Body of pancreas (tissue), 4 donors: ENCODE data around the gene FBLL1. TPM values are rescaled to one million over a fixed set of nuclear protein-coding genes. Genes with fewer than 3 reads are reported as not detected.
"Not testable (repeated sequence)": the region's sequence is repeated elsewhere in the genome, so short reads cannot be mapped to it uniquely, and the experiment has no call there.

Experiments used
- ATAC-seq: fragments of 150-250 bp; one replicate; pipeline ENCODE4 v1.9.1; 2016
- DNase-seq, 4 donors: peaks; one replicate each; pipeline ENCODE4 v3.0.0-alpha.2; 2019
- H3K27ac ChIP-seq, 4 donors: fragments of 200-600 bp; sonication (generic); 1 replicate in 3 of 4; 2 replicates in 1 of 4; pipeline versions ENCODE4 v1.5.1 to v1.6.1; 2016 to 2019; ENCODE audit warnings: mild to moderate bottlenecking in 1 of 4, mixed read lengths in 1 of 4, moderate library complexity in 1 of 4
- H3K27me3 ChIP-seq, 2 donors: fragments of 200-600 bp; sonication (generic); one replicate each; pipeline ENCODE4 v1.6.0; 2016; ENCODE audit warnings: mild to moderate bottlenecking in 1 of 2
- H3K36me3 ChIP-seq, 2 donors: fragments of 200-600 bp; sonication (generic); replicated peaks in 1 of 2; 2 replicates each; pipeline ENCODE4 v1.5.1; 2016; ENCODE audit warnings: low read depth in 2 of 2; ENCODE audit not compliant: insufficient read depth in 1 of 2
- H3K4me1 ChIP-seq: fragments of 200-600 bp; sonication (generic); one replicate; pipeline ENCODE4 v1.6.0; 2016
- H3K4me3 ChIP-seq, 2 donors: fragments of 200-600 bp; sonication (generic); 1 replicate in 1 of 2; 2 replicates in 1 of 2; pipeline ENCODE4 v1.5.1; 2016 to 2019
- H3K9me3 ChIP-seq, 3 donors: fragments of 200-600 bp; sonication (generic); 1 replicate in 2 of 3; 2 replicates in 1 of 3; pipeline ENCODE4 v1.5.1; 2016
- CTCF ChIP-seq, 7 experiments: fragments of 450-650 bp in 4 of 7; fragments of 200-600 bp in 3 of 7; sonication (generic) in 3 of 7; IDR thresholded peaks; one replicate each; pipeline ENCODE4 v1.5.1; 2016 to 2019; ENCODE audit warnings: antibody characterized with exemption in 7 of 7
- POLR2A ChIP-seq, 3 donors: fragments of 450-650 bp; IDR thresholded peaks; one replicate each; pipeline ENCODE4 v1.6.1; 2016; ENCODE audit warnings: antibody characterized with exemption in 3 of 3, mild to moderate bottlenecking in 2 of 3
- WGBS, 2 donors: methylation state at CpG; one replicate each; pipeline ENCODE4 v1.1.5; 2017; 5-methylcytosine and 5-hydroxymethylcytosine counted together
- intact Hi-C: fragments of 100-400 bp; cut with DNase I; formaldehyde crosslinking; loops from one replicate; pipeline ENCODE4 v1.15.1; 2023
- total RNA-seq, 2 donors: library from RNA; depleted of rRNA; stranded (reverse); fragments of >200 nt; gene quantifications; one replicate each; pipeline ENCODE4 v1.1.0, GENCODE V29; 2016

FBLL1 gene
- total RNA-seq, 2 donors from 2014 or later: 1.3 to 2.3 TPM

DNA sequence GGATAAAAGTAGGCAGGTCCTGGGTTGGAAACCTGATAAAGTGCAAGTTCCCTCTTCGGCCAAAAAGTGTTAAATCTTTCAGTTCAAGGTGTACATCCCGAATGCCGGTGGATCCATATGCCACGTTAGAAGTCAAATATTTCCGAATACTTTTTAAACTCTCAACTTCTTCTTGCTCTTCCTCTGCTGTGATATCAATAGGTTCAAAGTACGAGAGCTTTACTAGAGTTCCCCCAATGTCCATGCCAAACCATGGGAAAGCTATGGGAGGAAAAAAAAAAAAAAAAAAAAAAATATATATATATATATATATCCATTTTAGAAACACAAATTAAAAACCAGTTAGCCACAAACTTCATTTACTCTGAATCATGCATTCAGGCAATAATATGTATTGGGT is 39.6 kb downstream of the FBLL1 start:
- H3K9me3 ChIP-seq: no peaks in the 10 kb centered on the region
- DNase-seq: no peak
- H3K4me3 ChIP-seq: no peak overlapping the region
- WGBS, 2 donors: 92 to 99% methylated on average over 6 of the region's 6 CpGs
- no peaks in the 10 kb centered on the region for H3K4me1 ChIP-seq
- peaks cover 0 to 3% of the 10 kb centered on the region in 2 donors for H3K36me3 ChIP-seq
- intact Hi-C loops: no loop called here
- H3K27me3 ChIP-seq: no peaks in the 10 kb centered on the region
- no peak for ATAC-seq
- TF ChIP-seq POLR2A (IDR thresholded peaks at IDR 0.05): no peak
- TF ChIP-seq CTCF (IDR thresholded peaks at IDR 0.05): no peak
- H3K27ac ChIP-seq: no peak overlapping the region

DNA sequence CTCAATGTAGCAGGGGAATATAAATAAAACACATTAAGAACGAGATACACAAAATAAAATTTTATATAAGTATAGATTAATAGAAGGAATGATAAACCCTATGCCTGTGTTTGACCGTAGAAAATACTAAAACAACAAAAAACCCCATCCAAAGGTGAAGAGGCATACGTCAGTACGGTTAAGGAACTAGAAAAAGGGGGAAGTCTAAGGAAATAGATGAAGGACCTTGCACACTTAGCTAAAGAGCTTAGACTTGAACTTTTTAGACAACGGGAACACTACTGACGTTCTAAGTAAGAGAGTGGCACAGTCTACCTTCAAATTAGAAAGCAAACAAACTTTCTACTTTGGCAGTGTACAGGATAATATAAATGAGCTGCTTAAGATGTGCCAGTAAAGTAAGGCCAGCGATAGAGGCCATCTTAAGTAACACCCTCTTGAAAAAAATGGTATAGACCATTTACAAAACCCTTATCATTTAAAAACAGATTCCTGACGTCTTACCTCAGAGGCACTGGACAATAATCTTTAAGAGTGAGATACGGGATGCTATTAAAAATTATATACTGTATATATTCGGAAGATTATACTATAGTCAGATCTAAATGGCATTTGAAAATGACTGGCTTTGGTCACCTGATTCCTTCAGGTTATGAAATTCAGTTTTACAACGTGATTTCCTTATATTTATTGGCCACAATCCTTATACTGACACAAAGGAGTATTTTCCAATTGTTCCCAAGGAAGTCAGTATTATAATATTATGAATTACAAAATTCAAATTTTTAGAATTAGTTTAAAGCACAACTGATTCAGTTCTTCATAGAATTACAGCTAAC is 41.6 kb downstream of the FBLL1 start:
- no peak for ATAC-seq
- Histone ChIP-seq H3K9me3 (no peaks in the 10 kb centered on the region), H3K4me3 (no peak overlapping the region), H3K27ac (no peak overlapping the region), H3K4me1 (peaks cover 5% of the 10 kb centered on the region), H3K27me3 (no peaks in the 10 kb centered on the region), H3K36me3 (peaks cover 0 to 3% of the 10 kb centered on the region in 2 donors)
- 83 to 85% methylated on average over 11 of the region's 11 CpGs for WGBS, 2 donors
- no peak for DNase-seq
- TF ChIP-seq POLR2A (IDR thresholded peaks at IDR 0.05) (no peak), CTCF (IDR thresholded peaks at IDR 0.05) (no peak)
- intact Hi-C loops: no loop called here

- DNase-seq, H3K9me3 ChIP-seq, ATAC-seq, H3K27me3 ChIP-seq, H3K36me3 ChIP-seq, H3K27ac ChIP-seq, intact Hi-C loops, H3K4me3 ChIP-seq: not testable (repeated sequence)
- peaks cover 28% of the 10 kb centered on the region for H3K4me1 ChIP-seq
- 100% methylated on average over 3 of the region's 3 CpGs for WGBS, 2 donors
Measured at GRCh38 chr5:168573663-168574062, 44.6 kb downstream of the FBLL1 start.

DNA sequence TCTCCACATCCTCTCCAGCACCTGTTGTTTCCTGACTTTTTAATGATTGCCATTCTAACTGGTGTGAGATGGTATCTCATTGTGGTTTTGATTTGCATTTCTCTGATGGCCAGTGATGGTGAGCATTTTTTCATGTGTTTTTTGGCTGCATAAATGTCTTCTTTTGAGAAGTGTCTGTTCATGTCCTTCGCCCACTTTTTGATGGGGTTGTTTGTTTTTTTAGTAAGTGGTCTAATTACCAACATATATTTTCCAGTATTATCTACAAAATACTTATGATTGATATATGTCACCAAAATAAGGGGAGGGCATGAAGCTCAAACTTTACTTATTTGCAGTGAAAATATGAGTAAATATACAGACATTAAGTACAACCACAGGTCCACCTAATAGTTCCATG is 45.1 kb downstream of the FBLL1 start:
- 100% methylated on average over 1 of the region's 1 CpG for WGBS, 2 donors
- H3K9me3 ChIP-seq, H3K4me3 ChIP-seq, H3K27ac ChIP-seq, intact Hi-C loops, DNase-seq, H3K27me3 ChIP-seq, H3K36me3 ChIP-seq, ATAC-seq: not testable (repeated sequence)
- peaks cover 28% of the 10 kb centered on the region for H3K4me1 ChIP-seq

DNA sequence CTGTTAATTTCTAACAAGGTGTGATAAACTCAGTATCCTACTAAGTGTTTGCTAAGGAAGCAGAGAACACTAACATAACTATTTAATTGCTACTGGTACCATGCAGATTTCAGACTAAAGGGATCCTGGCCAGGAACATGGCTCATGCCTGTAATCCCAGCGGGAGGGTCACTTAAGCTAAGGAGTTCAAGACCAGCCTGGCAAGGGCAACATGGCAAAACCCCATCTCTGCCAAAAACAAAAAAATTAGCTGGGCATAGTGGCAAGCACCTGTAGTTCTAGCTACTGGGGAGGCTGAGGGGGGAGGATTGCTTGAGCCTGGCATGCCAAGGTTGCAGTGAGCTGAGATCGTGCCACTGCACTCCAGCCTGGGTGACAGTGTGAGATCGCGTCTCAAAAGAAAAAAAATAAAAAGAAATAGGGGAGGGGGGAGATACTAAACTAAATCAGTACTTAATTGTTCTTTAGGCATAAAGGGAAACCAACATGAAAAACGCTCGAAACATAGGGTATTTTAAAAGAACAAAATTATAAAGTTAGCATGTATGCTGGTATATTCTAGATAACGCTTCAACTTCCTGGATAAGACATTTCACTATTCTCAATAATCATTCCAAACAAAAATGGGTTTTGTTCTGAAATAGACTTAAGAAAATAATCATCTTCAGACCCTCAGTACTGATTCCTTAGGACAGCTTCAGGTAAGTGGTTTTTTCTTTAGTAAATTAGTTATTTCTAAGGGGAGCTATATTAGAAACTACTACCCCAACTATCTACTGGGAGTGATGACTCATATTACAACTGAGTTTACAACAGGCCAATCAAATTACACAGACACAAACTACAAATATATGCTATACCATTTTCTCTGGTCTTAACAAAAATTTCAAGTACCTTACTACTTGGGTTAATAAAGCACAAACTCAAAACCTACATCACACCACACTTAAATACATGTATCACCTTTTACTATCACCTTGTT is 46.6 kb downstream of the FBLL1 start:
- no peak for ATAC-seq
- no peak overlapping the region for H3K27ac ChIP-seq
- DNase-seq: no peak
- peaks cover 36% of the 10 kb centered on the region for H3K4me1 ChIP-seq
- H3K4me3 ChIP-seq: no peak overlapping the region
- no peaks in the 10 kb centered on the region for H3K36me3 ChIP-seq
- H3K9me3 ChIP-seq: no peaks in the 10 kb centered on the region
- no peak for TF ChIP-seq CTCF (IDR thresholded peaks at IDR 0.05)
- no peak for TF ChIP-seq POLR2A (IDR thresholded peaks at IDR 0.05)
- H3K27me3 ChIP-seq: no peaks in the 10 kb centered on the region
- intact Hi-C loops: no loop called here
- WGBS, 2 donors: 80 to 83% methylated on average over 7 of the region's 7 CpGs
